Fibroblast of the aortic adventitia (primary cell): Measurements from ENCODE around the gene ZNF836. TPM values are rescaled to one million over a fixed set of nuclear protein-coding genes. Genes with fewer than 3 reads are reported as not detected.

Experiments used
- small RNA-seq: library from RNA; depleted of rRNA; stranded (forward); fragments of <200 nt; gene quantifications from one replicate; pipeline ENCODE3, GENCODE V24; 2012
- total RNA-seq: library from RNA; depleted of rRNA; stranded (reverse); fragments of >200 nt; gene quantifications from 2 replicates; pipeline ENCODE4 v1.2.3, GENCODE V29; 2012; ENCODE audit warnings: low replicate concordance

Gene ZNF836
- total RNA-seq, 1 donor = 11.3 TPM

Small RNAs within 50 kb of the gene (small RNA-seq; reads per million reads assigned to genes)
- not detected for gene RPL37P23

Other genes with a start within 250 kb of the ZNF836 start
- 0.16 and 7.8 TPM in 2 replicates for gene ZNF613, start 244.1 kb downstream of the ZNF836 start, total RNA-seq
- 9.1 and 14.6 TPM in 2 replicates for gene ZNF350, start 184.8 kb downstream of the ZNF836 start, total RNA-seq
- 8.8 and 10.8 TPM in 2 replicates for gene ZNF615, start 163.4 kb downstream of the ZNF836 start, total RNA-seq
- 4.3 and 9.9 TPM in 2 replicates for gene ZNF614, start 143.2 kb downstream of the ZNF836 start, total RNA-seq
- 7.9 and 9.7 TPM in 2 replicates for gene ZNF432, start 122.8 kb downstream of the ZNF836 start, total RNA-seq
- 26.0 and 28.9 TPM in 2 replicates for gene ZNF841, start 75.9 kb downstream of the ZNF836 start, total RNA-seq
- gene ZNF616, start 31.7 kb downstream of the ZNF836 start, total RNA-seq = 5.0 and 8.9 TPM in 2 replicates
- 176 and 187 TPM in 2 replicates for gene PPP2R1A, start 18.4 kb upstream of the ZNF836 start, total RNA-seq
- gene ZNF766, start 98.0 kb upstream of the ZNF836 start, total RNA-seq = 12.8 and 13.9 TPM in 2 replicates
- 4.0 and 13.2 TPM in 2 replicates for gene ZNF480, start 125.5 kb upstream of the ZNF836 start, total RNA-seq
- gene ZNF610, start 164.6 kb upstream of the ZNF836 start, total RNA-seq = 1.7 and 2.3 TPM in 2 replicates
- gene ZNF880, start 198.3 kb upstream of the ZNF836 start, total RNA-seq = 15.2 and 27.3 TPM in 2 replicates
- 42.5 and 72.3 TPM in 2 replicates for gene ZNF528, start 226.2 kb upstream of the ZNF836 start, total RNA-seq